ENCODE results near the gene ZGPAT. TPM values are rescaled to one million over a fixed set of nuclear protein-coding genes. Genes with fewer than 3 reads are reported as not detected.

The ZGPAT gene
- total and polyA plus RNA-seq, 2 of the 8 experiments (the other 6 are each of a cell fraction or from before 2014, with no cell fraction given) = 14.5 to 21.4 TPM

GRCh38 chr20:63774306-63774705 is 66.5 kb downstream of the ZGPAT start:
- H3K18ac ChIP-seq (ENCODE audit: extremely low read depth, low read length) = no peak overlapping the region

More at GRCh38 chr20:63774306-63774705, 66.5 kb downstream of the ZGPAT start:
- H3K27ac ChIP-seq (ENCODE audit: low read depth, low read length) = no peak overlapping the region
- H4K8ac ChIP-seq (ENCODE audit: extremely low read depth, insufficient read depth, low read length) = no peak overlapping the region
- H3K36me3 ChIP-seq (ENCODE audit: control insufficient read depth in 2 of 4, insufficient read depth in 4 of 4, low read length in 3 of 4) = no peaks in the 10 kb centered on the region; a peak in 1 of 8 replicates
- no peak for DNase-seq (ENCODE audit: low read depth in 1 of 2, low spot score in 2 of 2)
- no peak overlapping the region; a peak in 1 of 4 replicates for H3K4me2 ChIP-seq (ENCODE audit: insufficient read depth in 1 of 2, low read depth in 2 of 2, low read length in 2 of 2)
- no peak overlapping the region for H2BK5ac ChIP-seq (ENCODE audit: low read depth, low read length)
- H3K4me3 ChIP-seq (ENCODE audit: extremely low read depth in 1 of 4, insufficient read depth in 2 of 4, low read depth in 3 of 4, low read length in 4 of 4) = no peak overlapping the region
- peaks cover 14% of the 10 kb centered on the region for H3K79me1 ChIP-seq (ENCODE audit: low read depth, low read length)
- peaks cover 4 to 11% of the 10 kb centered on the region in 2 experiments; a peak in 2 of 4 replicates for H3K79me2 ChIP-seq (ENCODE audit: control insufficient read depth in 1 of 2, insufficient read depth in 2 of 2, low read length in 2 of 2)
- no peak overlapping the region for H2BK120ac ChIP-seq (replicated peaks; ENCODE audit: low read depth, low read length)
- no peak overlapping the region for H3K14ac ChIP-seq (ENCODE audit: insufficient read length)
- ChIA-PET POLR2A (ENCODE audit: partially characterized antibody) (interaction anchor here (0.6 to 2.8 kb wide), 9 partner anchors 12 to 253 kb away, joined by 3 to 22 read pairs (median 3); partner anchors contain the start of genes PPDPF and TPD52L2), CTCF (ENCODE audit: partially characterized antibody) (interaction anchor here (0.7 to 10.7 kb wide), 25 partner anchors 9 to 240 kb away, joined by 3 to 191 read pairs (median 7); partner anchors contain the start of genes PTK6 and TPD52L2)
- peaks cover 0 to 3% of the 10 kb centered on the region in 2 experiments; a peak in 1 of 4 replicates for H3K9me3 ChIP-seq (ENCODE audit: insufficient read depth in 2 of 2, low read depth in 1 of 2, low read length in 1 of 2)
- no peak overlapping the region for H3K56ac ChIP-seq (replicated peaks; ENCODE audit: insufficient read length, low read depth, low read length)
- H3K4me1 ChIP-seq (replicated peaks in 1 of 4; ENCODE audit: control insufficient read depth in 3 of 4, insufficient read depth in 4 of 4, low read length in 3 of 4) = peaks cover 0 to 9% (median 6%) of the 10 kb centered on the region in 4 experiments; a peak in 5 of 7 replicates
- TF ChIP-seq GABPA (IDR thresholded peaks at IDR 0.05; ENCODE audit: borderline replicate concordance, insufficient read depth, low read length) (no peak), KDM4A (IDR thresholded peaks at IDR 0.05; ENCODE audit: low read depth, low read length, severe bottlenecking) (no peak), CBX5 (IDR thresholded peaks at IDR 0.05; ENCODE audit: low read depth, low read length) (no peak), EP300 (IDR thresholded peaks at IDR 0.05; ENCODE audit: borderline replicate concordance in 1 of 2, low read depth in 2 of 2, low read length in 2 of 2) (no peak)
- no peak overlapping the region for H2BK15ac ChIP-seq (ENCODE audit: low read length)
- H2BK20ac ChIP-seq (ENCODE audit: low read length) = no peak overlapping the region
- no peak overlapping the region for H4K91ac ChIP-seq (replicated peaks; ENCODE audit: insufficient read length, low read length)
- peaks cover 3 to 14% of the 10 kb centered on the region in 2 experiments for H4K20me1 ChIP-seq (replicated peaks in 1 of 2; ENCODE audit: control insufficient read depth in 1 of 2, insufficient read depth in 2 of 2, low read length in 2 of 2)
- H2AFZ ChIP-seq (ENCODE audit: low read length) = no peak overlapping the region
- no peak overlapping the region for H4K5ac ChIP-seq (ENCODE audit: insufficient read length, low read depth, low read length)
- H3K27me3 ChIP-seq (replicated peaks in 1 of 4; ENCODE audit: control insufficient read depth in 3 of 4, extremely low read depth in 1 of 4, insufficient read depth in 3 of 4, low read length in 3 of 4) = no peaks in the 10 kb centered on the region
- no peak overlapping the region for H2BK12ac ChIP-seq (ENCODE audit: low read depth, low read length)
- 85% methylated on average over 15 of the region's 15 CpGs; no CpG with 5 or more reads in 1 of the 2 experiments for WGBS, 2 experiments (ENCODE audit: extremely low coverage in 1 of 2, insufficient coverage in 1 of 2, insufficient read length in 1 of 2, insufficient replicate concordance in 2 of 2, low coverage in 1 of 2, low lambda C conversion rate in 2 of 2, missing lambda C conversion rate in 1 of 2)
- H2AK5ac ChIP-seq (ENCODE audit: low read depth, low read length) = no peak overlapping the region
- H3K23ac ChIP-seq (ENCODE audit: insufficient read length) = no peak overlapping the region
- H3K23me2 ChIP-seq (ENCODE audit: low read depth, low read length) = peaks cover 7% of the 10 kb centered on the region; the same call in 1 of the 2 replicates
- H3K4ac ChIP-seq (replicated peaks; ENCODE audit: insufficient read length, low read depth, low read length) = no peak overlapping the region
- FAIRE-seq = no peak
- no peak overlapping the region for H3K9ac ChIP-seq (replicated peaks in 1 of 4; ENCODE audit: extremely low read depth in 1 of 4, low read depth in 3 of 4, low read length in 3 of 4)

Data from H1 (cell line).